HG02678 (cell line): ENCODE results near the gene RGR.

ENCODE experiments used
- ATAC-seq: cut with Tn5 transposase; IDR thresholded peaks from one replicate; pipeline ENCODE4 v1.9.1; 2021; ENCODE audit warnings: mild to moderate bottlenecking, moderate library complexity; ENCODE audit not compliant: unreplicated experiment

RGR gene, protein sequence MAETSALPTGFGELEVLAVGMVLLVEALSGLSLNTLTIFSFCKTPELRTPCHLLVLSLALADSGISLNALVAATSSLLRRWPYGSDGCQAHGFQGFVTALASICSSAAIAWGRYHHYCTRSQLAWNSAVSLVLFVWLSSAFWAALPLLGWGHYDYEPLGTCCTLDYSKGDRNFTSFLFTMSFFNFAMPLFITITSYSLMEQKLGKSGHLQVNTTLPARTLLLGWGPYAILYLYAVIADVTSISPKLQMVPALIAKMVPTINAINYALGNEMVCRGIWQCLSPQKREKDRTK

DNA sequence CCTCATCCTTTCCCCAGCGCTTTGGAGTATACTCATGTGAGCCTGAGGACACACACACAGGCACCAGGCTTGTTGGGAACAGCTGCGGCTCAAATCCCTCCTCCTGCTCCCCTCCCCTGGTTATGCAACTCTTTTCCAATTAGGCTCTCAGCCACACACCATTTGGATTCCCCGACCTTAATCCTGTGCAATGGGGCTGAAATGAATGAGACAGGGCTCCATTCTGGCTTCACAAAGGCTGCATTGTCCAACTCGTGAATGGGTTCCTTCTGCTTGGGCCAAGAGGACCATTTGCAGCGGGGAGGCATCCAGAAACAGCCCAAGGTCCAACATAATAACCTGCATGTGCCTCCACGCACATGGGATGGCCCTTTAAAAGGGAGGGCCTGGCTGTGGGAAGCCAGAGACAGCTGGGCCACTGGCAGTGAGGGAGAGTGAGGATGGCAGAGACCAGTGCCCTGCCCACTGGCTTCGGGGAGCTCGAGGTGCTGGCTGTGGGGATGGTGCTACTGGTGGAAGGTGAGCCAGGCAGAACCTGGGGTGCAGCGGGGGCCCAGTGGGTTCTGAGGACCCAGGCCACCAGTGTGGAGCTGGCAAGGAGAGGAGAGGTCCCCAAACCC, at the start of gene RGR:
TSS of gene RGR (plus strand) at position 403 of the 620 bp plus-strand sequence. CDS start at position 441, 38 bp downstream.
- no peak for ATAC-seq

- no peak for ATAC-seq
Observed at GRCh38 chr10:84196083-84196482, 48.8 kb upstream of the RGR start.

- ATAC-seq, result no peak
Observed at GRCh38 chr10:84196941-84197340, 47.9 kb upstream of the RGR start.

DNA sequence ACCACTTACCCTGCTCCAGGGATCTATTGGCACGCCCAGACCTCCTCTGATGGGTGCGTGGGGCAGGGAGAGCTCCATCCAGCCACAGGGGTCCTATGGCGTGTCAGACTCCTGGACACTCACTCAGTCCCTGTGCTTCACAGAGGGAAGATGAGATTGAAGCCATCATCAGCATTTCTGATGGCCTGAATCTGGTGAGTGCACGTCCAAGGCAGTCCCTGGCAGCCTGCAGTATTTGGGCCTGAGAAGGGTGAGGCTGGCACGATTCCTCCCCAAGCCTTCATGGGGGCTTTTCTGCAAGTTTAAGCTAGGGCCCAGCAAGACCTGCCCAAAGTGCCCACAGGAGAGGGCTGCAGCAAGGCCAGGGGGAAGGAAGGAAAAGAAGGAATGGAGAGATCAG, 47.2 kb upstream of the RGR start:
- no peak for ATAC-seq

- ATAC-seq, result no peak
Observed at GRCh38 chr10:84198206-84198915, 46.5 kb upstream of the RGR start.

DNA sequence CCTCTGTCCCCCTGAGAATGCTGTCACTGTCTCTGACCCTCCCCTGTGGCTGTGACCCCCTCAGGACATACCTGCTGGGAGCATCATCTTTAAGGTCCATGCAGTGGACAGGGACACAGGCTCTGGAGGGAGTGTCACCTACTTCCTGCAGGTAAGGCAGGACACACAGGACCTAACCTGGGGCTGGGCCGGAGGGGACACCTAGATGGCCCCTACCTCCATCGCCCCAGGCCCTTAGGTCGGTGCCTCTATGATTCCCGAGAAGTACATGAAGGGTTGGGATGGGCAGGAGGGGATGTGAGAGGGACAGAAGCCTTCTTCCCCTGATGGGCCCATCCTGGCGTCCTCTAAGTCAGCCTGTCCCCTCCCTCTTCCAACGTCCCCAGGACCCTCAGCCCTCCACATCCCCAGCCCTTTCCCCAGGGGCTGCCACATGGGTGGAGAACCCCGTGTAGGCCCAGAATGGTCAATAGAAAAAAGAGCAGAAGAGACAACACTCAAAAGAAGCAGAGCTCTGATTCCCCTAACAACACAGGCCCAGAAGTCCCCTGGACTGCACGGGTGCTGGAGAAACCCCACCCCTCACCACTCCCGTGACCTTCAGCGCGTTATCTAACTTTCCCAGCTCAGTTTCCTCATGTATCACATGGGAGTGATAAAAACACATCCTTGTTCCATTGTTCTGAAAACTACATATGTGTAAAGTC, 44.2 kb upstream of the RGR start:
- ATAC-seq, result no peak

DNA sequence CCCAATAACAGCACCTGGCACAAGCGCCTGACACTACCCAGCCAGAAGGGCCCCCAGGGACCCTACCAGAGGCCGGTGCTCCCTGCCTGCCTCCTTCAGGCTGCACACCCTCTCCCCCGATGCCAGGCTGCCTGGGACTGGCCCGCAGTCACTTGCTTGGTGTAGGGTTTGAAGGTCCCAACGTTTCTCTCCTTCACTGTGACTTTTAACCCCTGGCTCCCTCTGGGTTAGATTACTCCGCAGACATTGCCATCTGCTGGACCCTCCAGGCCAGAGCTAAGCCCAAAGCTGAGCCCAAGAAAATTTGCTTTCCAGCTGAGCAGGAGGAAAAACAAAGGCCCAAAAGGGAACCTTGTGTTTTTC, 43.6 kb upstream of the RGR start:
- ATAC-seq, result no peak

DNA sequence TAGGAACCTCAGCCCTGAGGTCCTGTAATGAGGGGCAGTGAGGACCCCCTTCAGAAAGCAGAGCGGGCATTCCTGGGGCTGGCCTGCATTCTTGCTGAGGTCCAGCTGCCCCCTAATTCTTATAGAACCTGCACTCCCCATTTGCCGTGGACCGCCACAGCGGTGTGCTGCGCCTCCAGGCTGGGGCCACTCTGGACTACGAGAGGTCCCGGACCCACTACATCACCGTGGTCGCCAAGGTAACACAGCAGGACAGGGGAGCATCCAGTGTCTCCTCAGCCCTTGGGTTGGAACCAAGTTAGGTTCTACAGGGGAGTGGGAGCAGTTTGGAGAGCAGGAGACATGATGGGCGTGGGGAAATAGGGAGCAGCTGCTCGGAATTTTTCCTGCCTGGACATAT, 43.2 kb upstream of the RGR start:
- no peak for ATAC-seq

DNA sequence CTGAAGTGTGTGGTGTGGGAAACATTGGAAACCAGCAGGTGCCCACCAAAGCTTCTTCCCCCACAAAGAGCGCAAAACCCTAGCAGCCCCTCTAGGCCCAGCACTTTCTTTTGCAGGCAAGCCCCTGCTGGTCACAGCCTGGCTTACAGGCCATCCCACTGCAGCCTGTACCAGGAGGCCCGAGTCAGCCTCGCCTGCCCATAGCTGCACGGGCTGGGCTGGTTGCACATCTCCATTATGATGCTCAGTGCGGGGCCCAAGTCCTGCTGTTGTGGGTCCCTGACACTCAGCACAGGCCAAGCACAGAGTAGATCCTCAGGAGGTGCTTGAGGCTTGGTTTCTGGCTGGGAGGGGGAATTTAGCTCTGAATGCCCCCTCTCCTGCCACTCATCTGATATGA, 42.5 kb upstream of the RGR start:
- no peak for ATAC-seq

DNA sequence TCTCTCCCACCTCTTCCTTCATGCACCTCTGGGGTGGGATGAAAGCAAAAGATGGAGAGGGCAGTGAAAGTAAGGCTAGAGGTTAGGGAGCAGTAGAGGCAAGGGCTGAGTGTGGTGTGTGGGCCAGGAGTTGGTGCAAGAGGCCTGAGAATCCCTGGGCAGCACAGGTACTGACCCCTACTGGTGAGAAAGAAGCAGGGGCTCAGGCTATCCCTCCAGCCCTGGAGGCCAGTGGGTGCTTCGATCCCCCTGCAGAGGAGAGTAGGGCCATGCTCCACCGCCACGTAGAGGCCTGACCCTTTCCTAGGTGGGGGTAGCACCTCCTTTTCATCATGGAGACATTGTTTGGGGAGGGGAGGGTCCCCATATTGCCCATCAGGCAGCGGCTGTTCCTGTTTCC, 40.7 kb upstream of the RGR start:
- peak; percentile 59 for ATAC-seq

- no peak for ATAC-seq
Observed at GRCh38 chr10:84204610-84205009, 40.2 kb upstream of the RGR start.

DNA sequence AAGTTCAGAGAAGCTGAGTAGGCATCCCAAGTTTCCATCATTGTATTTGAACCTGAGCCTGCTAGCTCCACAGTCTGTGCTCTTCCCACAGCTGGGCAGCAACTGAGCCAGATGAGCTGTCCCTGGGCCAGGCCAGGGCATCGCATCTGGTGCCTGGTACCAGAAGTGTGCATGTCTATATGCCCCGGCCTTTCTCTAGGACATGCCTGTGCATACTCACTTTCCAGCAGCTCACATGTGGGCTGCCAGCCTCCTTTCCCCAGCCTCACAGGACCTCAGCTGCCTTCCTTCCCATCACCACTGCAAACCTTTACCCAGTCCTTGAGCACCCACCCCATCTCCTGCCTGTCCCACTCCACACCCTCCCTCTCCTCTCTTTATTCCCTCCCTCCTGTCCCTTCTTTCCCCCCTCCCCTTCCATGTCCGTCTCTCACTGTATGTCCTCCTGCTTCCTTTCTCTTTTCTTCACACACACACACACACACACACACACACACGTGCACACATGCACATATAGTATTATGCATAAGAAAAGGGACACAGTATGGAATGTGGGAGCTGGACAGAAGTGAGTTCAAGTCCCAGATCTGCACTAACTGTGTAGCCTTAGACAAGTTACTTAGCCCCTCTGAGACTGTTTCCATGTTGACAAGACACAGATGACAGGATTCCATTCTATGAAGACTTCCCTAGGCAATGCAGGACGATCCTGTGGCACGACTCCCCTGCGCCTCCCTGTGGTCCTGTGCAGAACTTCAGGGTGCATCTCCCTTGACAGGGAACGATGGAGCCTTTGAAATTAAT, 39.6 kb upstream of the RGR start:
- peak; percentile 87 for ATAC-seq

DNA sequence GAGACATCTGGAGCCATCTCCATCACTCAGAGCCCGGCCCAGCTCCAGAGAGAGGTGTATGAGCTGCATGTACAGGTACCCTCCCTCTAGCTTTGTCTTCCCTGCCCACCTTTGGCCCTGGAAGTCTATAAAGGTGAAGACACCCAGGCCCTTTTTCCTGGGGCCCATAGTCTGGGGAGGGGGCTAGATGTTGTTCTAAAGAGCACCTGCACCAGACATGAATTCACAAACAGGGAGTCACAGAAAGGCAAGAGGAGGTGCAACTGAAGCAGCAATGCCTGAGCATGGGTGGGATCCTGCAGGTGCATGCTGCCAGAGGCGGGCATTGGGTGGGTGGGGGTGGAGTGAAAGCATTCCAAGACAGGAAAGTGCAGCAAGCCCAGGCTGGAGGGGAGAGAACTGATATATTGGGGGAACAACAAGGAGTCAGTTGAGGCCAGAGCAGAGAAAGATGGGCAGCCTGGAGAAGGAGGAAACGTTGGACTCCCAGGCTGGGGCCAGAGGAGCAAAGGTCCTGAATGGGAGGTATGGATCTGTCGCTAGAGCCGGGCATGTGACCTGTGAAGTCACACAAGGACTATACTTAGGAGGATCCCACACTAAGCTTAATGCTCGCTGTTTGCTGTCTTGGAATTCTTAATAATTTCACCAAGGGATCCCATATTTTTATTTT, 38.9 kb upstream of the RGR start:
- no peak for ATAC-seq

DNA sequence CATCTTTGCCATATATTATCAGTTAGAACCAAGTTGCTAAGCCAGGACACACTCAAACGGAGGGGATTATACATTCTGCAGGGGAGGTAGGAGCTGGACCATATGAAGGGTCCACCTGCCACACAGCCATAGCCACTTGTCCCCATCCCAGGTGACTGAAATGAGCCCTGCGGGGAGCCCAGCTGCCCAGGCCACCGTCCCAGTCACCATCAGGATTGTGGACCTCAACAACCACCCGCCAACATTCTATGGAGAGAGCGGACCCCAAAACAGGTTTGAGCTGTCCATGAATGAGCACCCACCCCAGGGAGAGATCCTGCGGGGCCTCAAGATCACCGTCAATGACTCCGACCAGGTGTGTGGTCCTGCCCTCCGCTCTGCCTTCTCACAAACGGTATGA, 36.8 kb upstream of the RGR start:
- ATAC-seq, result no peak

GRCh38 chr10:84211566-84211965, 33.3 kb upstream of the RGR start:
- no peak for ATAC-seq

GRCh38 chr10:84212014-84212413, 32.8 kb upstream of the RGR start:
- no peak for ATAC-seq

GRCh38 chr10:84213076-84213475, 31.8 kb upstream of the RGR start:
- ATAC-seq, result no peak

GRCh38 chr10:84214046-84214572, 30.7 kb upstream of the RGR start:
- ATAC-seq, result no peak

DNA sequence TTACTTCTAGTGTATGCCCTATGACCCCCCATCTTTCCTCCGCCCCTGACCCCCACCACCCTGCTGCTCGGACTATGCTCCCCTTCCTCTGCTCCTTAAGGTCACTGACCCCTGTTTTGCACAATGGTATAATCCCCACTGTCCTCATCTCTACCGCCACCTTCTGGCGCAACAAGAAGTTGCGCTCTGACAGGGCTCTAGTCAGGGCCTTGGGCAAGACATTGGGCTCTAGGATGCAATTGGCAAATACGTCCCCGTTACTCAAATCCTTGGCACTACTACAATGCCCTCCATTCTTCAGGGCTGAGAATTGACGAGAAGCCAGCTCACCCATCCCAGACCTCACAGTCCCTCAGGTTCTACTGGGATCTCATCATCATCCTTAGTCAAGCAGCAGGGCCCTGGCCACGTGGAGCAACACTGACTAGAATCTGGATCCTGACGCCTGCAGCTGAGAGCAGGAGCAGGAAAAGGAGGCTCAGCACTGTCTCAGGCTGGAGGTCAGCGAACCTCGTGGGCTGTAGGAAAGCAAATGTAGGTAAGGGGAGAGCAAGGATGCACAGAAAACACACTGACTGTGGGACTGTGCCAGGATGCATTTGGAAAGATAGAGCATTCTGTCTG, 30.1 kb upstream of the RGR start:
- ATAC-seq, result peak; percentile 83

DNA sequence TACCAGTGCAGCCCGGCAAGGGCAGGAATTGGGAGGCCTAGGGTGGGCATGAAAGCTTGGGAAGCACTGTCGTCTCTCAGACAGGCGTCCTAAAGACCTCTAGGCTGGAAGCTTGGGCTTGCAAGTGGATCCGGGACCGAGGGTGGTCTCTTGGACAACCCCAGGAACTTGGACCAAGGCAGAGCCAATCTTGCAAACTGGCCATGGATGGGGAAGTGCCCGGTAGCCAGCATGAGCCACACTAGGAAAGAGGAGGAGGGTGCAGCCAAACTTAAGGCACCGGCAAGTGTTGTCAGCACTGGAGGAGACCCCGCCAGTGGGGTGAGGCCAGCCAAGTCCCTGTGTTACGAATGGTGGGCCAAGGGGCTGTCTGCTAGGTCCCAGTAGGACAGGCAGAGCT, 28.0 kb upstream of the RGR start:
- no peak for ATAC-seq
